Parathyroid adenoma (tissue), 2 donors: ENCODE data around the gene LOXL1.

Source experiments
- H2AFZ ChIP-seq: fragments of 300-600 bp; sonication (generic); one replicate; pipeline ENCODE4 v1.7.0; 2017; ENCODE audit warnings: antibody characterized with exemption, mild to moderate bottlenecking
- H3K27ac ChIP-seq: fragments of 300-600 bp; sonication (generic); one replicate; pipeline ENCODE4 v1.7.0; 2017
- H3K27me3 ChIP-seq: fragments of 300-600 bp; sonication (generic); one replicate; pipeline ENCODE4 v1.7.0; 2017; ENCODE audit warnings: low read length; ENCODE audit not compliant: control insufficient read depth, insufficient read depth
- H3K36me3 ChIP-seq: fragments of 300-600 bp; sonication (generic); one replicate; pipeline ENCODE4 v1.7.0; 2017; ENCODE audit warnings: low read length; ENCODE audit not compliant: control insufficient read depth, insufficient read depth
- H3K4me1 ChIP-seq: fragments of 300-600 bp; sonication (generic); one replicate; pipeline ENCODE4 v1.7.0; 2017; ENCODE audit warnings: control low read depth
- H3K4me2 ChIP-seq: fragments of 300-600 bp; sonication (generic); one replicate; pipeline ENCODE4 v1.7.0; 2017; ENCODE audit warnings: low read length
- H3K4me3 ChIP-seq: fragments of 300-600 bp; sonication (generic); one replicate; pipeline ENCODE4 v1.7.0; 2017; ENCODE audit warnings: low read depth, low read length
- H3K79me2 ChIP-seq: fragments of 300-600 bp; sonication (generic); one replicate; pipeline ENCODE4 v1.7.0; 2017; ENCODE audit warnings: control low read depth
- H3K9ac ChIP-seq: fragments of 300-600 bp; sonication (generic); one replicate; pipeline ENCODE4 v1.7.0; 2017; ENCODE audit warnings: mild to moderate bottlenecking
- H3K9me3 ChIP-seq: fragments of 300-600 bp; sonication (generic); one replicate; pipeline ENCODE4 v1.7.0; 2017; ENCODE audit warnings: low read length; ENCODE audit not compliant: control insufficient read depth
- TF ChIP-seq, protein P1 (sequence below): fragments of 300-600 bp; sonication (generic); IDR thresholded peaks from one replicate; pipeline ENCODE4 v1.7.0; 2017; ENCODE audit warnings: antibody characterized with exemption, mild to moderate bottlenecking
- donor health status: primary hyperparathyroidism.

LOXL1 gene

DNA sequence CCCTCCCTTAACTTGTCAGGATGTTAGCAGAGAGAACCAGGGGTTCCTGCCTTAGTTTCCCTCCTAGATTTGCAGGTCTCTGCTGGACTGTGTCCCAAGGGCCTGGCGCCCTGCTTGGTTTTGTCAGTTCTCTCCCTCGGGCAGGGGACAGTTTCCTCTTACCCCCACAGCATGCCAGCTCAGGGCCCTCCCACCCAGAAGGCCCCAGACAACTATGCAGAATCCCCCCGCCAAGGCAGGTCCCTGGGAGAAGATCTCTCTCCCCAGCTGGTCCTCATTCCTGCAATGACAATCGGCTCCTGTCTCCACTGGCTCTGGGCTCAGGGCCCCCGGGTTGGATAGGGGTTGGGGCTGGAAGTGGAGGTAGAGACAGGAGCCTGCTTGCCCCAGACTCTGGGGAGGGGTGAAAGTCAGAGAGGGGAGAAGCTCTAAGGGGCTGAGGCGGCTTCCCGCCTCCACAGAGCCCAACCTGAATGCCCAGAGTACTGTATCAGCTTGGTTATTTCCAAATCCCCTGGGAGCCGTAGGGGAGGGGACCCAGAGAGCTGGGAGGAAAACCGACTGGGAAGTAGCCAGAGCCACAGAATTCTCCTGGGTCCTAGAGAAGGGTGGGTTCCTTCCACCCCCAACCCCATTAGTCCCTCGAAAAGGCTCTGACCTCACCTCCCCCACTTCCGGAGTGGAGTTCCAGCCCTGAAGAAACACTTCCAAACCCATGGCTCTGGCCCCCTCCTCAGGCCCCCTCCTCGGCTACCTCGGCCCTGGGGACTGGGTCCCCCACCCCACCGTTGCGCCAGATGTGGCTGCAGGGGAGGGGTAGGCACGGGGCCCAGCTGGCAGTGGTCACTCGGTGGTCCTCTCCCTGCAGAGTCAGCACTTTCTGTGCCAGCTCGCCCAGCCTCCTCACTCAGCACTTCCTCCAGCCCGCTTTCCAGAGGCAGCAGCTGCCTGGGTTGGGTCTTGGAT, 3.8 kb upstream of the LOXL1 start:
- no peak overlapping the region for H3K9ac ChIP-seq
- no peaks in the 10 kb centered on the region for H3K9me3 ChIP-seq
- H3K4me1 ChIP-seq: peaks cover 23% of the 10 kb centered on the region
- no peak overlapping the region for H2AFZ ChIP-seq
- H3K79me2 ChIP-seq: no peaks in the 10 kb centered on the region
- H3K36me3 ChIP-seq: no peaks in the 10 kb centered on the region
- H3K27ac ChIP-seq: no peak overlapping the region
- H3K4me3 ChIP-seq: no peak overlapping the region
- H3K4me2 ChIP-seq: no peak overlapping the region
- TF ChIP-seq, protein P1, sequence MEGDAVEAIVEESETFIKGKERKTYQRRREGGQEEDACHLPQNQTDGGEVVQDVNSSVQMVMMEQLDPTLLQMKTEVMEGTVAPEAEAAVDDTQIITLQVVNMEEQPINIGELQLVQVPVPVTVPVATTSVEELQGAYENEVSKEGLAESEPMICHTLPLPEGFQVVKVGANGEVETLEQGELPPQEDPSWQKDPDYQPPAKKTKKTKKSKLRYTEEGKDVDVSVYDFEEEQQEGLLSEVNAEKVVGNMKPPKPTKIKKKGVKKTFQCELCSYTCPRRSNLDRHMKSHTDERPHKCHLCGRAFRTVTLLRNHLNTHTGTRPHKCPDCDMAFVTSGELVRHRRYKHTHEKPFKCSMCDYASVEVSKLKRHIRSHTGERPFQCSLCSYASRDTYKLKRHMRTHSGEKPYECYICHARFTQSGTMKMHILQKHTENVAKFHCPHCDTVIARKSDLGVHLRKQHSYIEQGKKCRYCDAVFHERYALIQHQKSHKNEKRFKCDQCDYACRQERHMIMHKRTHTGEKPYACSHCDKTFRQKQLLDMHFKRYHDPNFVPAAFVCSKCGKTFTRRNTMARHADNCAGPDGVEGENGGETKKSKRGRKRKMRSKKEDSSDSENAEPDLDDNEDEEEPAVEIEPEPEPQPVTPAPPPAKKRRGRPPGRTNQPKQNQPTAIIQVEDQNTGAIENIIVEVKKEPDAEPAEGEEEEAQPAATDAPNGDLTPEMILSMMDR: no peak
- H3K27me3 ChIP-seq: no peaks in the 10 kb centered on the region

DNA sequence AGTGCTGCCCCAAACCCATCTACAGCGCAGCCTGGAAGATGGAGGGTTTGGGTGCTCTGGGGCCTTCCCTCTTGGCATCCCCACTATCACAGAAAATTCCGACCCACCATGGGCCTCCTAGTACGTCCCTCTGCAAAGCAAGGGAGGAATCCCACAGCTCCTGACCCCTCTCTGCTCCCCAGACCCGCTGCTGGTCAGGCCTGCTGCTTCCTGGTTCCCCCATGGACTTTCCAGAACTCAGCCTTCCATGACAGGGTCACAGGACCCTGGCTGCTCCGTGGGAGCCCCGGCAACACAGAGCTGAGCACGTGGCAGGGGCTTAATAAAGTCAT, 3.1 kb upstream of the LOXL1 start:
- H2AFZ ChIP-seq: no peak overlapping the region
- TF ChIP-seq, protein P1: no peak
- no peaks in the 10 kb centered on the region for H3K27me3 ChIP-seq
- H3K79me2 ChIP-seq: no peaks in the 10 kb centered on the region
- no peaks in the 10 kb centered on the region for H3K9me3 ChIP-seq
- H3K36me3 ChIP-seq: no peaks in the 10 kb centered on the region
- H3K4me3 ChIP-seq: no peak overlapping the region
- H3K4me1 ChIP-seq: peaks cover 23% of the 10 kb centered on the region
- no peak overlapping the region for H3K9ac ChIP-seq
- no peak overlapping the region for H3K4me2 ChIP-seq
- no peak overlapping the region for H3K27ac ChIP-seq

DNA sequence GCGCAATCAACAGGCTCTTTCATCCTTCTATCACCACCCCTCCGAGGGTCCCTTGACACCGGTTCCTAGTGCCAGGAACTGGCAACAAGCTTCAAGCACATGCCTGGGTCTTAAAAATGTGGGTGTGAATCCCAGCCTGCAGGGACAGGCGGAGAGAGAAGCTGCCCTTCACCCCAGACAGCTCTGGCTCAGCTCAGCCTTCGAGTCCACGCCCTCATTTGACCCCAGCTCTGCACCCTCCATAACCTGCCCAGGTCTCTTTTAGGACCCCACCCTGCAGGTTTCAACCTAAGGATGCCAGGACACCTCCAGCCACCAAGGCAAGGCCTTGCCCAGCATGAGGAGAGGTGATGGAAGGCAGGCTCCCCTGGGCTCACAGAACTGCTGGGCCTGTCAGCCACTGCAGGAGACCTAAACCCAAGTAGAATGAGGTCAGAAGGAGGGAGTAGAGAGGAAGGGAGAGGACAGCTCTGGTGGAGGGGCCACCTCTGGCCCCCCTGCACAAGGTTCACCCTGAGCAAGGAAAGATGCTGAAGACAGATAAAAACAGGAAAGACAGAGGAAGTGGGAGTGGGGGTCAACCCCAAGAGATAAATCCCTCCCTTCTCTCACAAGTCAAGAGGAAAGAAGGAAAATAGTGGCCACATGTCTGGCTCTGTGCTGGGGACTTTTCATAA, 2.6 kb upstream of the LOXL1 start:
- H2AFZ ChIP-seq: peak overlapping the region; percentile 38
- no peaks in the 10 kb centered on the region for H3K79me2 ChIP-seq
- TF ChIP-seq, protein P1: no peak
- no peaks in the 10 kb centered on the region for H3K36me3 ChIP-seq
- H3K4me2 ChIP-seq: no peak overlapping the region
- no peaks in the 10 kb centered on the region for H3K27me3 ChIP-seq
- peak overlapping the region; percentile 72 for H3K27ac ChIP-seq
- peaks cover 23% of the 10 kb centered on the region for H3K4me1 ChIP-seq
- no peak overlapping the region for H3K4me3 ChIP-seq
- no peak overlapping the region for H3K9ac ChIP-seq
- no peaks in the 10 kb centered on the region for H3K9me3 ChIP-seq

DNA sequence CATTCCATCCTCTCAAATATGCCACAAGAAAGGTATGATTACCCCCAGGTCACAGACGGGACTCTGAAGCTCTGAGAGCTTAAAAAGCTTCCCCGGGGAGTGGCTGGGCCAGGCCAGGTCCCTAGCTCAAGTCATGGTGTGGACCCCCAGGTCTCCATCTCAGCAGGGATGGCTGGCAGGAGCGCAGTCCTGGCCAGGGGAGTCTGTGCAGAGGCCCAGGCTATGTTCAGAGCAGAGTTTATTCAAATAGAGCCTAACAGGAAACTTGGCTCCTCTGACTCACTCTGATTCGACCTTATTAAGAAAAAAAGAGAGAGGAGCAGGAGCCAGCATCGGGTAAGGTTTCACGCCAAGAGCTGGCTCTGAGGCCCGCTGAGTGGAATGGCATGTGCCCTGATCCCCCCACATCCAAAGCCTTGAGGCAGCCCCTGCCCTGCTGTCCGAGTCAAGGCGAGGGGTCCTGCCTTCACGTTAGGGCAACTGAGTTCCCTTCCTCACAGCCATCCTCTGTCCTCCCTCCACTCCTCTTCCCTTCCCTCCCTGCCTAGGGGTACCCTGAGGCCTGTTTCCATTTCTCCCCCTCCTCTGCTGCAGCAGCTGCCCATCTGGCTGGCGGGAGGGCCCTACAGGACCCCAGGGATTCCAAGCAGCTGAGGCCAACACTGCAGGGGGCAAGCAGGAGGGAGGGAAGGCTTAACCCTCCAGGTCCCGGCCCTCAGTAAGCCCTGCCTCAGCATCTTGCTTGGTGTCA, 1.9 kb upstream of the LOXL1 start:
- Histone ChIP-seq H3K9ac (no peak overlapping the region), H3K36me3 (no peaks in the 10 kb centered on the region), H3K4me3 (no peak overlapping the region), H3K4me2 (no peak overlapping the region), H3K27me3 (no peaks in the 10 kb centered on the region), H3K27ac (peak overlapping the region; percentile 72), H3K79me2 (peaks cover 5% of the 10 kb centered on the region), H3K4me1 (peaks cover 23% of the 10 kb centered on the region), H2AFZ (peak overlapping the region; percentile 38), H3K9me3 (no peaks in the 10 kb centered on the region)
- TF ChIP-seq, protein P1: no peak
